Measurements from ENCODE around the gene BCL7B.

The BCL7B gene

DNA sequence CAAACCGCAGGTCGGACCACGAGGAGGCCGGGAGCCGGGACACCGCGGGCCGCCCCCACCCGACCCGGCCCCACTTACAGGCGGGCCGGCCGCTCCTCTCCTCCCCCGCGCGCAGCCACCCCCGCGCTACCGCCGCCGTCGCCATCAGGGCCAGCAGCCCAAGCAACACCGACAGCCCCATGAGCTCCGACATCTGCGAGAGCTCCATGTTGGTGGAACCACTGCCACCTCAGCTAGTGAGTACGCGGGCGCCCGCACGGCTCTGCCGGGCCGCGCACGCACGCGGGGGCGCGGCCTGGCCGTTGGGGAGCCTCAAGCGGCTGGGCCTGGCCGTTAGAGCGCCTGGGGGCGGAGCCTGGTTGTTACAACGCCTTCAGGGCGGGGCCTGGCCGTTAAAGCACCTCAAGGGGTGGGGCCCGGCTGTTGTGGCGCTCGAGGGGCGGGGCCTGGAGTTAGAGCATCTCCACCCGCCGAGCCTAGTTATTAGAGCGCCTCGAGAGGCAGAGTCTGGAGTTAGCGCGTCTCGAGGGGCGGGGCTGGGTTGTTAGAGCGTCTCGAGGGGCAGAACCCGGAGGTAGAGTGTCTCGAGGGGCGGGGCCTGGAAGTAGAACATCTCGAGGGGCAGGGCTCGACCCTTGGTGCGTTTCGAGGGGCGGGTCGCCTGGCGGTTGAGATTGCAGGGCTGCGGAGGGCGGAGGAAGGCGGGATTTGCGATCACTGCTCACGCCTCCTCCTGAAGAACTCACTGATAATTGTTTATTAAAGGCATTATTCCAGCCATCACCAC lies 21.0 kb upstream of the BCL7B start, which contains the start of gene TBL2 (continued):
- TF ChIP-seq ZBTB17 (tag by site-specific recombination; IDR thresholded peaks at IDR 0.05): peak; percentile 46; the same call in 1 of the 2 replicates
- peak; percentile 70 for TF ChIP-seq YY1 (tag by site-specific recombination; IDR thresholded peaks at IDR 0.05)
- TF ChIP-seq ZNF664 (tag by site-specific recombination; IDR thresholded peaks at IDR 0.05): no peak
- peak; percentile 76 for TF ChIP-seq SP2 (tag by site-specific recombination; IDR thresholded peaks at IDR 0.05)
- peak; percentile 21; the same call in 1 of the 2 replicates for TF ChIP-seq EGR2 (tag by site-specific recombination; IDR thresholded peaks at IDR 0.05; ENCODE audit: low read depth)
- TF ChIP-seq, protein P1, sequence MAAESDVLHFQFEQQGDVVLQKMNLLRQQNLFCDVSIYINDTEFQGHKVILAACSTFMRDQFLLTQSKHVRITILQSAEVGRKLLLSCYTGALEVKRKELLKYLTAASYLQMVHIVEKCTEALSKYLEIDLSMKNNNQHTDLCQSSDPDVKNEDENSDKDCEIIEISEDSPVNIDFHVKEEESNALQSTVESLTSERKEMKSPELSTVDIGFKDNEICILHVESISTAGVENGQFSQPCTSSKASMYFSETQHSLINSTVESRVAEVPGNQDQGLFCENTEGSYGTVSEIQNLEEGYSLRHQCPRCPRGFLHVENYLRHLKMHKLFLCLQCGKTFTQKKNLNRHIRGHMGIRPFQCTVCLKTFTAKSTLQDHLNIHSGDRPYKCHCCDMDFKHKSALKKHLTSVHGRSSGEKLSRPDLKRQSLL (tag by site-specific recombination; IDR thresholded peaks at IDR 0.05): peak; percentile 98

DNA sequence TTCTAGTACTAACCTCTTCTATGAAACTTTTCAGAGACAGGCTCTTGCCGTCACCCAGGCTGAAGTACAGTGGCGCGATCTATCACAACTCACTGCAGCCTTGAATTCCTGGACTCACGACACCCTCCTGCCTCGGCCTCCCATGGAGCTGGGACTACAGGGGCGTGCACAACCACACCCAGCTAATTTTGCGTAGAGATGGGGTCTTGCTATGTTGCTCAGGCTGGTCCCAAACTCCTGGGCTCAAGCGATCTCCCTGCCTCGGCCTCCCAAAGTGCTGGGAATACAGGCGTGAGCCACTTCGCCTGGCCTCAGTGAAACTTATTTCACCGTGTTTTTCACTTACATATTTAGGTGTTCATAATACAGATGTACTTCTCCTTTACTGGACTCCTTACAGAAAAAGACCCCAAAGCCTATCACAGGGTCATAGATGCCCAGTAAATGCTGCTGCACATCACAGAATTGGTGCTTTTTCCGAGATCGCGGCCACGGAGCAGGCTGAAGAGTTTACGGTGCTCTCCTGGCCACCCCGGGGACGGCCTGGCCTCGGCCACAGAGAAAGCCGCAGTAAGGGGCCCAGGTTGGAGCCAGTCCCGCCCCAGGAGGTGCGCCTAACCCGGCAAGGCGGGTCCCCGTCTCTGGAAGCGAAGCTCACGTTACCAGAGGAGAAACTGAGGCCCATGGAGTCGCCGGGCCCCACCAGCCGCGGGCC lies 20.3 kb upstream of the BCL7B start:
- Histone ChIP-seq H3K27ac (ENCODE audit: extremely low read depth, low read depth, low read length) (peak overlapping the region; percentile 77), H3K4me3 (ENCODE audit: low read depth, low read length) (peak overlapping the region; percentile 84), H3K36me3 (ENCODE audit: control insufficient read depth in 2 of 2, insufficient read depth in 1 of 2, low read length in 2 of 2) (peaks cover 17 to 27% of the 10 kb centered on the region in 2 experiments), H3K4me1 (ENCODE audit: control insufficient read depth, insufficient read depth, low read length) (no peaks in the 10 kb centered on the region), H3K9me3 (ENCODE audit: control insufficient read depth, insufficient read depth, low read depth, low read length) (no peaks in the 10 kb centered on the region)
- ChIA-PET POLR2A (interaction anchor here (0.5 to 1.3 kb wide), 15 partner anchors 8 to 950 kb away, joined by 3 to 16 read pairs (median 4); partner anchors contain the start of genes ABHD11, BAZ1B and BCL7B), CTCF (interaction anchor here (0.7 kb wide), 1 partner anchor 156 kb away, joined by 3 read pairs; no protein-coding TSS in a partner anchor)
- TF ChIP-seq ZNF121 (tag by site-specific recombination; IDR thresholded peaks at IDR 0.05) (peak; percentile 92), ZNF335 (tag by site-specific recombination; conservative IDR thresholded peaks at IDR 0.05) (peak; percentile 56), ZIC2 (tag by site-specific recombination; IDR thresholded peaks at IDR 0.05) (no peak)

DNA sequence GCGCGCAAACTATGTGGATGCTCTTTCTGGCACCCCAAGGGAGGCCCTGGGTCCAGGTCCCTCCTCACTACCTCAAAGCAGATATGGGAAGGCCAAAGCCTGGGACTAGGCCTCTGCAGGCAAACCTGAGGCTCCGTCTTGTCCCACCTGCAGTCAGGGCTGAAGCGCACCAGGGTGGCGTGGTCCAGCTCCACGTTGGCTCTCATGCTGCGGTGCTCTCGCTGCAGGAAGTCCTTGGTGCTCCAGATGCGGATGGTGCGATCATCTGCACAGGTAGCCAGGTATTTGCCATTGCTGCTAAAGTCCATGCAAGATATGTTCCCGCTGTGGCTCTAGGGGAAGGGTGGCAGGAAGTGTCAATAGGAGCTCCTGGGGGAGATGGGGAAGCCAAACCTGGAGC lies 16.3 kb upstream of the BCL7B start:
- Histone ChIP-seq H3K9me3 (ENCODE audit: control insufficient read depth, insufficient read depth, low read depth, low read length) (no peaks in the 10 kb centered on the region), H3K36me3 (ENCODE audit: control insufficient read depth in 2 of 2, insufficient read depth in 1 of 2, low read length in 2 of 2) (peaks cover 20 to 62% of the 10 kb centered on the region in 2 experiments), H3K4me1 (ENCODE audit: control insufficient read depth, insufficient read depth, low read length) (no peaks in the 10 kb centered on the region), H3K4me3 (ENCODE audit: low read depth, low read length) (no peak overlapping the region), H3K27ac (ENCODE audit: extremely low read depth, low read depth, low read length) (no peak overlapping the region)
- ChIA-PET CTCF (no interaction called here), POLR2A (interaction anchor here (0.6 to 1.5 kb wide), 2 partner anchors 27 to 51 kb away, joined by 3 to 4 read pairs; partner anchors contain the start of gene BAZ1B)
- TF ChIP-seq ZFP3 (tag by site-specific recombination; IDR thresholded peaks at IDR 0.05; ENCODE audit: low read depth) (no peak), YY1 (tag by site-specific recombination; IDR thresholded peaks at IDR 0.05) (no peak), ZNF501 (tag by site-specific recombination; IDR thresholded peaks at IDR 0.05) (no peak), HOXD13 (CRISPR knock-in tag; IDR thresholded peaks at IDR 0.05; ENCODE audit: borderline replicate concordance) (no peak), ZNF837 (tag by site-specific recombination; IDR thresholded peaks at IDR 0.05) (no peak), ZNF184 (tag by site-specific recombination; IDR thresholded peaks at IDR 0.05) (no peak), ZNF354C (tag by site-specific recombination; IDR thresholded peaks at IDR 0.05; ENCODE audit: borderline replicate concordance, low read depth) (no peak), MYNN (tag by site-specific recombination; IDR thresholded peaks at IDR 0.05; ENCODE audit: borderline replicate concordance) (no peak), GLIS2 (tag by site-specific recombination; IDR thresholded peaks at IDR 0.05) (no peak), ZNF155 (tag by site-specific recombination; IDR thresholded peaks at IDR 0.05) (no peak), ZBTB21 (tag by site-specific recombination; IDR thresholded peaks at IDR 0.05) (no peak), OSR2 (tag by site-specific recombination; IDR thresholded peaks at IDR 0.05) (no peak)
- TF ChIP-seq, protein P2, sequence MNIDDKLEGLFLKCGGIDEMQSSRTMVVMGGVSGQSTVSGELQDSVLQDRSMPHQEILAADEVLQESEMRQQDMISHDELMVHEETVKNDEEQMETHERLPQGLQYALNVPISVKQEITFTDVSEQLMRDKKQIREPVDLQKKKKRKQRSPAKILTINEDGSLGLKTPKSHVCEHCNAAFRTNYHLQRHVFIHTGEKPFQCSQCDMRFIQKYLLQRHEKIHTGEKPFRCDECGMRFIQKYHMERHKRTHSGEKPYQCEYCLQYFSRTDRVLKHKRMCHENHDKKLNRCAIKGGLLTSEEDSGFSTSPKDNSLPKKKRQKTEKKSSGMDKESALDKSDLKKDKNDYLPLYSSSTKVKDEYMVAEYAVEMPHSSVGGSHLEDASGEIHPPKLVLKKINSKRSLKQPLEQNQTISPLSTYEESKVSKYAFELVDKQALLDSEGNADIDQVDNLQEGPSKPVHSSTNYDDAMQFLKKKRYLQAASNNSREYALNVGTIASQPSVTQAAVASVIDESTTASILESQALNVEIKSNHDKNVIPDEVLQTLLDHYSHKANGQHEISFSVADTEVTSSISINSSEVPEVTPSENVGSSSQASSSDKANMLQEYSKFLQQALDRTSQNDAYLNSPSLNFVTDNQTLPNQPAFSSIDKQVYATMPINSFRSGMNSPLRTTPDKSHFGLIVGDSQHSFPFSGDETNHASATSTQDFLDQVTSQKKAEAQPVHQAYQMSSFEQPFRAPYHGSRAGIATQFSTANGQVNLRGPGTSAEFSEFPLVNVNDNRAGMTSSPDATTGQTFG (tag by site-specific recombination; IDR thresholded peaks at IDR 0.05; ENCODE audit: borderline replicate concordance): no peak
- TF ChIP-seq, protein P3, sequence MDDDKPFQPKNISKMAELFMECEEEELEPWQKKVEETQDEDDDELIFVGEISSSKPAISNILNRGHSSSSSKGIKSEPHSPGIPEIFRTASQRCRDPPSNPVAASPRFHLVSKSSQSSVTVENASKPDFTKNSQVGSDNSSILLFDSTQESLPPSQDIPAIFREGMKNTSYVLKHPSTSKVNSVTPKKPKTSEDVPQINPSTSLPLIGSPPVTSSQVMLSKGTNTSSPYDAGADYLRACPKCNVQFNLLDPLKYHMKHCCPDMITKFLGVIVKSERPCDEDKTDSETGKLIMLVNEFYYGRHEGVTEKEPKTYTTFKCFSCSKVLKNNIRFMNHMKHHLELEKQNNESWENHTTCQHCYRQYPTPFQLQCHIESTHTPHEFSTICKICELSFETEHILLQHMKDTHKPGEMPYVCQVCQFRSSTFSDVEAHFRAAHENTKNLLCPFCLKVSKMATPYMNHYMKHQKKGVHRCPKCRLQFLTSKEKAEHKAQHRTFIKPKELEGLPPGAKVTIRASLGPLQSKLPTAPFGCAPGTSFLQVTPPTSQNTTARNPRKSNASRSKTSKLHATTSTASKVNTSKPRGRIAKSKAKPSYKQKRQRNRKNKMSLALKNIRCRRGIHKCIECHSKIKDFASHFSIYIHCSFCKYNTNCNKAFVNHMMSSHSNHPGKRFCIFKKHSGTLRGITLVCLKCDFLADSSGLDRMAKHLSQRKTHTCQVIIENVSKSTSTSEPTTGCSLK (tag by site-specific recombination; IDR thresholded peaks at IDR 0.05): no peak
- TF ChIP-seq, protein P4, sequence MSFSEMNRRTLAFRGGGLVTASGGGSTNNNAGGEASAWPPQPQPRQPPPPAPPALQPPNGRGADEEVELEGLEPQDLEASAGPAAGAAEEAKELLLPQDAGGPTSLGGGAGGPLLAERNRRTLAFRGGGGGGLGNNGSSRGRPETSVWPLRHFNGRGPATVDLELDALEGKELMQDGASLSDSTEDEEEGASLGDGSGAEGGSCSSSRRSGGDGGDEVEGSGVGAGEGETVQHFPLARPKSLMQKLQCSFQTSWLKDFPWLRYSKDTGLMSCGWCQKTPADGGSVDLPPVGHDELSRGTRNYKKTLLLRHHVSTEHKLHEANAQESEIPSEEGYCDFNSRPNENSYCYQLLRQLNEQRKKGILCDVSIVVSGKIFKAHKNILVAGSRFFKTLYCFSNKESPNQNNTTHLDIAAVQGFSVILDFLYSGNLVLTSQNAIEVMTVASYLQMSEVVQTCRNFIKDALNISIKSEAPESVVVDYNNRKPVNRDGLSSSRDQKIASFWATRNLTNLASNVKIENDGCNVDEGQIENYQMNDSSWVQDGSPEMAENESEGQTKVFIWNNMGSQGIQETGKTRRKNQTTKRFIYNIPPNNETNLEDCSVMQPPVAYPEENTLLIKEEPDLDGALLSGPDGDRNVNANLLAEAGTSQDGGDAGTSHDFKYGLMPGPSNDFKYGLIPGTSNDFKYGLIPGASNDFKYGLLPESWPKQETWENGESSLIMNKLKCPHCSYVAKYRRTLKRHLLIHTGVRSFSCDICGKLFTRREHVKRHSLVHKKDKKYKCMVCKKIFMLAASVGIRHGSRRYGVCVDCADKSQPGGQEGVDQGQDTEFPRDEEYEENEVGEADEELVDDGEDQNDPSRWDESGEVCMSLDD (tag by site-specific recombination; IDR thresholded peaks at IDR 0.05): no peak
